Central memory CD4-positive, alpha-beta T cell (primary cell): ENCODE results near the gene SLC25A19.
"Not testable (repeated sequence)": the region's sequence is repeated elsewhere in the genome, so short reads cannot be mapped to it uniquely, and the experiment has no call there.

Source experiments
- DNase-seq: peaks from one replicate; pipeline ENCODE4 v3.0.0; 2022

Gene SLC25A19

DNA sequence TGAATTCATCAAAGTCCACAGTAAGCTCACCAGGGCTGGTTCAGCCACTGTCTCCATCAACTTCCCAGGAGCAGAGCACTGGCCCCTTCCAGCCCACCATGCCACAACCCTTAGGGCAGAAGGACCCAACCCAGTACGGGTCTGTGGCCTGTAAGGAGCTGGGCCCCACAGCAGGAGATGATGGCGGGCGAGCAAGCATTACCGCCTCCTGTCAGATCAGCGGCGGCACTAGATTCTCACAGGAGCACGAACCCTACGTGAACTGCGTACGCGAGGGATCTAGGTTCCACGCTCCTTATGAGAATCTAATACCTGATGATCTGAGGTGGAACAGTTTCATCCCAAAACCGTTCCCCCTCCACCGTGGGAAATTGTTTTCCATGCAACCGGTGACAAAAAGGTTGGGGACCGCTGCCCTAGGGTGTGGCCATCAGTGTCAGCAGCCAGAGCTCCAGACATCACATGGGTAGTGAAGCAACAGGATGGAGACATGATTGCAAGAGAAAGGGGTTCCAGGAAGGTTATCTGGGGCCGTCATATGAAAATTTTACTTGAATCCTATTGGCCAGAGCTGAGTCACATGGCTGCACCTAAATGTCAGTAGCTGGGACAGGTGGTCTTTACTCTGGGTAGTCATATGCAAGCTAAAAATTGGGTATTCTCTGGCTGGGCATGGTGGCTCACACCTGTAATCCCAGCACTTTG lies 12.4 kb upstream of the SLC25A19 start:
- DNase-seq: no peak

GRCh38 chr17:75301049-75301448 lies 11.8 kb upstream of the SLC25A19 start:
- no peak for DNase-seq

DNA sequence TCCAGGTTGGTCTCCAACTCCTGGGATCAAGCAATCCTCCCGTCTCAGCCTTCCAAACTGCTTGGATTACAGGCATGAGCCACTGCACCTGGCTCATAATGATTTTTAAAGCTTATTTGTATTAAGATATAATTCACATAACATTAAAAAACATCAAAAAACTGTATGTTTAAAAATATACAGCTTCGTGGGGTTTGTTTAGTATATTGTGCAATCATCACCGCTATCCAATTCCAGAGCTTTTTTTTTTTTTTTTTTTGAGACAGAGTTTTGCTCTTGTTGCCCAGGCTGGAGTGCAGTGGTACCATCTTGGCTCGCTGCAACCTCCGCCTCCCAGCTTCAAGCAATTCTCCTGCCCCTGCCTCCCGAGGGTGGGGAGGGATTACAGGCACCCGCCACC lies 11.0 kb upstream of the SLC25A19 start:
- DNase-seq: no peak

GRCh38 chr17:75295201-75296158 lies 6.2 kb upstream of the SLC25A19 start:
- no peak for DNase-seq

DNA sequence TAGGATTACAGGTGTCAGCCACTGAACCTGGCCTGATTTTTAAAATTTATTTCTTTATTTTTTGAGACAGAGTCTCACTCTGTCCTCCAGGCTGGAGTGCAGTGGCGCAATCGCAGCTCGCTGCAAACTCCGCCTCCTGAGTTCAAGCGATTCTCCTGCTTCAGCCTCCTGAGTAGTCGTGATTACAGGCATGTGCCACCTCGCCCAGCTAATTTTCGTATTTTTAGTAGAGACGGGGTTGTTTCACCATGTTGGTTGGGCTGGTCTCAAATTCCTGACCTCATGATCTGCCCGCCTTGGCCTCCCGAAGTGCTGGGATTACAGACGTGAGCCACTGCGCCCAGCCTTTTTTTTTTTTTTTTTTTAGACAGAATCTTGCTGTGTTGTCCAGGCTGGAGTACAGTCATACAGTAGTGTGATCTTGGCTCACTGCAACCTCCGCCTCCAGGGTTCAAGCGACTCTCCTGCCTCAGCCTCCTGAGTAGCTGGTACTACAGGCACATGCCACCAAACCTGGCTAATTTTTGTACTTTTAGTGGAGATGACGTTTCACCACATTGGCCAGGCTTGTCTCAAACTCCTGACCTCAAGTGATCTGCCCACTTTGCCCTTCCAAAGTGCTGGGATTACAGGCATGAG lies 3.7 kb upstream of the SLC25A19 start:
- DNase-seq: not testable (repeated sequence)

DNA sequence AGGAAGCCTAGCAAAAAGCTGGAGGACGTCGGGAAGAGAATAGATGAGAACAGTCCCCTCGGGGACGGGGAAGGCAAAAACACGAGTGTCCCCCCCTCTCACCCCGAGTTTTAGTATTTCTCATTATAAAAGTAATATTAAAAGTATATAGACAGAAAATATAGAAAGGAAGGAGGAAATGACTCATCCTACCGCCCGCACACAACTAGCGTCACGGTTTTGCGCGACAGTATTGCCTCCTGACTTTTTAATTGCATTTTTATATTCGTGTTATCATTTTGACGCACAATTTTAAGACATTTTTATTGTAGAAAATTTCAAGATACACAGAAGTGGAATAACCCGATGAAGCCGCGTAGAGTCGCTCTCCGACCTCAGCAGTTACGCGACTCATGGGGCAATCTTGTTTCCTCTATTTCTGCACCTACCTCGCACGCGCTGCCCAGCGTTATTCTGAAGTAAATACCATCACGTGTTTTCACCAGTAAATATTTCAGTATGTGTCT lies 652 bp upstream of the SLC25A19 start:
- DNase-seq: peak; percentile 72

DNA sequence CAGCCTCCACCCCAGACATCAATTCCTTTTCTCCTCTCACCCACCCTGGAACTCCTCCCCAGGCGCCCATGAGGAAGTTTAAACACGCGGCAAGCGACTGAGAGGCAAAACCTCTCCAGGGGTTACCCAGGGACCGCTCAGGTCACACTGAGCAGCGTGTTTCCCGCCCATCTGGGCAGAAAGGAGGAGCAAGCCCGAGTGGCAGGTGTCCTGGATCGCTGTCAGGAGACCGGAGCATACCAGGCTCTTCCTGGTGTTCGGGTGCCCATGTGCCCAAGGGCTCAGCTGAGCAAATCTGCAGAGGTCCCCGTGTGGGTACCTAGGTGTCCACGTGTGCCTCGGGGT lies 491 bp downstream of the SLC25A19 start:
- no peak for DNase-seq

DNA sequence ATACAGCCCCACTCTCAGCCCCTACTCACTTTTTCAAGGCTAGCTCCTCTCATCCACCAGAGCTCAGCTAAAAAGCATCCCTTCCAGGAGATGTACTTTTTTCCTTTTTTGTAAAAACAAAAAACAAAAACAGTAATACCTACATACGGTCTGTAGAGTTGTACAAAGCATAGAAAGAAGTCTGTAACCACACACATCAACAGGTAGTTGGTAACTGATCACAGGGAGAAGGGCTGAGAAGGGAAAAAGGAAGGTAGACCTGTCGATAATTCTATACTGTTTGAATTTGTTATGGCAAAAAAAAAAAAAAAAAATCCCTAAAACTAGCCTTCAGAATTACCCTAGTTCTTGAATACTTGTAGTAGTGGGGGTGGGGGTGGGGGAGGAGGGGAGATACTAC lies 874 bp downstream of the SLC25A19 start:
- no peak for DNase-seq

- no peak for DNase-seq
These were observed 2.0 kb downstream of the SLC25A19 start for GRCh38 chr17:75287221-75287620.

- DNase-seq: no peak
These were observed 4.1 kb downstream of the SLC25A19 start for GRCh38 chr17:75285123-75285522.

DNA sequence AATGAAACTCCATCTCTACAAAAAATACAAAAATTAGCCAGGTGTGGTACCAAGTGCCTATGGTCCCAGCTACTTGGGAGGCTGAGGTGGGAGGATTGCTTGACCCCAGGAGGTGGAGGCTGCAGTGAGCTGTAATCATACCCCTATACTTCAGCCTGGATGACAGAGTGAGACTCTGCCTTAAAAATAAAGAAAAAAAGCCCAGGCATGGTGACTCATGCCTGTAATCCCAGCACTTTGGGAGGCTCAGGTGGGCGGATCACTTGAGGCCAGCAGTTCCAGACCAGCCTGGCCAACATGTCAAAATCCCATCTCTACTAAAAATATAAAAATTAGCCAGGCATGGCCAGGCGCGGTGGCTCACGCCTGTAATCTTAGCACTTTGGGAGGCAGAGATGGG lies 9.0 kb downstream of the SLC25A19 start:
- DNase-seq: not testable (repeated sequence)

- DNase-seq: no peak
These were observed 11.6 kb downstream of the SLC25A19 start for GRCh38 chr17:75277664-75278071.

- no peak for DNase-seq
These were observed 15.1 kb downstream of the SLC25A19 start for GRCh38 chr17:75273977-75274708.

DNA sequence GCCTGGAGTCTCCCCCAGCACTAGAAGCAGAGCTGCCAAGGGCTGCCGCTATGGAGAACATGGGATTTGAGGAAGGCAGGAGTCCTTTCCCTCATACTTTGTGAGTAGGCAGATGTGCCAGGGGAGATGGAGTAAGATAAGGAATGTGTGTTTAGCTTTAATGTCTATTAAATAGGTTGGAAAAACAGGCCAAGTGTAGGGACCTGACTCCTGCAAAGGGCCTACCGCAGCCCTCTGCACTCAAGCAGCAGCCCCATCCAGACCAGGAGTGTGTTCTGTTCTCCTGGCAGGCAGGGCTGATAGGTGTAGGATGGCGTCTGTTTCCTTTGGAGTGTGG lies 16.4 kb downstream of the SLC25A19 start:
- no peak for DNase-seq

GRCh38 chr17:75271955-75272847 lies 17.0 kb downstream of the SLC25A19 start:
- DNase-seq: no peak

- DNase-seq: peak; percentile 90
These were observed 17.8 kb downstream of the SLC25A19 start for GRCh38 chr17:75271233-75271954.

DNA sequence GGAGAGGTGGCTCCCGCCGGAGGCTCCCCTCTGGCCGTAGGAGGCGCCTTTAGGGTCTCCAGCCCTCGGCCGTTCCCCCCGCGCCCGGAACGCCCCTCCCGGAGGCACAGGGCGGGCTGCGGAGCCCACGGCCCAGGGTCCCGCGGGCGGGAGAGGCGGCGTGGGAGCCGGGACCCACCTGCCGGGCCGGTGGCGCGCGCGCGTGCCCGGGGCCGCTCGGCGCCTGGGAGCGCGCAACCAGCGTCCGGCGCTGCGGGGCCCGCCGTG lies 18.3 kb downstream of the SLC25A19 start, which contains the start of gene MIF4GD:
MIF4GD (minus strand) TSS at position 266 of the 267 bp plus-strand sequence. CDS start 1,036 bp downstream, outside the sequence.
- DNase-seq: no peak

- DNase-seq: peak; percentile 40
These were observed 18.8 kb downstream of the SLC25A19 start for GRCh38 chr17:75270218-75270965.

DNA sequence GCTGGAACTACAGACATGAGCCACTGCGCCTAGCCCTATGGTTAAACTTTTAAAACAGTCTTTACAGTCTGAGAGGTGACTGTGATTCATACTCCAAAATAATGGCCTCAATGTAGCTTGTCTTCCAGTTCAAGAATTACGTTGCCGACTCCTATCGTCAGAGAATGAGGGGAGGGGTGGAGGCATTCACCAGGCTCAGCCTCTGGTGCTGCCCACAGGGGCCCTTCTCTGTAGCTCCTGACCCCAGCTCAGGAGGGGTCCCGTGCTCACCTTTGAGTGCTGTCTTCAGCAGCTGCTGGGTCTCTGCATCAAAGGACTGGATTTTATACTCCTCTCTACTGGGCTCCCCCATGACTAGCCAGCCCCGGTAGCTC lies 19.4 kb downstream of the SLC25A19 start:
- DNase-seq: no peak
